Fibroblast of pulmonary artery (primary cell): ENCODE data around the gene ANKEF1.
A peak's percentile ranks its signal among the peaks of the same experiment; 100 is the strongest.

Experiments
- DNase-seq: peaks from one replicate; pipeline ENCODE4 v3.0.0-alpha.2; 2010; ENCODE audit warnings: low read depth
- H3K4me3 ChIP-seq: replicated peaks from 2 replicates; pipeline ENCODE4 v1.5.1; 2011; ENCODE audit warnings: low read depth, mild to moderate bottlenecking, control low read depth, low read length, moderate library complexity
- TF ChIP-seq, protein P1 (sequence below): IDR thresholded peaks from 2 replicates; pipeline ENCODE4 v1.5.1; 2011; ENCODE audit warnings: mild to moderate bottlenecking, control low read depth, low read length, inconsistent platforms; ENCODE audit errors: missing control alignments

ANKEF1 gene

DNA sequence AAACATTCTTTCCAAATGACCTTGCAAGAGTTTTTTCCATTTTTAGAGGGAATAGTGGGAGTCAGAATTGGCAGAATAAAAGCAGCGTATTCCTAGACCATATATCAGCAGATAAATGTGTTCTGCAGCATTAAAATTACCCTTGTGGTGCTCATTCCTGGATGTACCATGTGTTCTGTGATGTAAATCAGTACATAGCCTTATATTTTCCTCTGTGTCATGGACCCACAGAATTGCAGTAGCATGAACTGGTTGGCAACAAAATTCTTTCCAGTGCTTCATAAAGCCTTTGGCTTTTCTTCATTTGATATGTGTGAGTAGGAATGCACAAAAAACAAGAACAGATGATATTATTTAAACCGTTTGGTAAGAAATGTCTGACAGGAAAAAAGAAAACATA is 32.5 kb downstream of the ANKEF1 start:
- TF ChIP-seq, protein P1, sequence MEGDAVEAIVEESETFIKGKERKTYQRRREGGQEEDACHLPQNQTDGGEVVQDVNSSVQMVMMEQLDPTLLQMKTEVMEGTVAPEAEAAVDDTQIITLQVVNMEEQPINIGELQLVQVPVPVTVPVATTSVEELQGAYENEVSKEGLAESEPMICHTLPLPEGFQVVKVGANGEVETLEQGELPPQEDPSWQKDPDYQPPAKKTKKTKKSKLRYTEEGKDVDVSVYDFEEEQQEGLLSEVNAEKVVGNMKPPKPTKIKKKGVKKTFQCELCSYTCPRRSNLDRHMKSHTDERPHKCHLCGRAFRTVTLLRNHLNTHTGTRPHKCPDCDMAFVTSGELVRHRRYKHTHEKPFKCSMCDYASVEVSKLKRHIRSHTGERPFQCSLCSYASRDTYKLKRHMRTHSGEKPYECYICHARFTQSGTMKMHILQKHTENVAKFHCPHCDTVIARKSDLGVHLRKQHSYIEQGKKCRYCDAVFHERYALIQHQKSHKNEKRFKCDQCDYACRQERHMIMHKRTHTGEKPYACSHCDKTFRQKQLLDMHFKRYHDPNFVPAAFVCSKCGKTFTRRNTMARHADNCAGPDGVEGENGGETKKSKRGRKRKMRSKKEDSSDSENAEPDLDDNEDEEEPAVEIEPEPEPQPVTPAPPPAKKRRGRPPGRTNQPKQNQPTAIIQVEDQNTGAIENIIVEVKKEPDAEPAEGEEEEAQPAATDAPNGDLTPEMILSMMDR, result no peak
- no peak for DNase-seq
- no peak overlapping the region for H3K4me3 ChIP-seq

DNA sequence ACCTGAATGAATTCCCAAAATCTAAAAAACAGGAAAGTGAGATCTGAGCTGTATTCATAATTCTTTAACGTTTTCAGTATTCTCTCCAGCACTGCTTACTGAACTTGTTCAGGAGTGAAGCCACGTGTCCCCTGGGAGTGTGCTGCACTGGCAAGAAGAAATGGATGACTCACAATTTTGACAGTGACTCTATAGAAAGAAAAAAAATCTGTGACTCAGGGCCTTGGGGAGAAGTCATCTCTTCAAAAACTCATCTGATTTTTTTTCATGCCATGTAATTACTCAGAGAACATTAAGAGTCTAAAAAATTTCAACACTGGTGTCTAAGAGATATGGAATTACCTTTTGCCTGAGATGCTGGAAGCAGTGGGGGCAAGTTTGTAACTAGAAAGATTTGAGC is 39.7 kb downstream of the ANKEF1 start:
- H3K4me3 ChIP-seq, result no peak overlapping the region
- TF ChIP-seq, protein P1, result no peak
- DNase-seq, result peak; percentile 88

DNA sequence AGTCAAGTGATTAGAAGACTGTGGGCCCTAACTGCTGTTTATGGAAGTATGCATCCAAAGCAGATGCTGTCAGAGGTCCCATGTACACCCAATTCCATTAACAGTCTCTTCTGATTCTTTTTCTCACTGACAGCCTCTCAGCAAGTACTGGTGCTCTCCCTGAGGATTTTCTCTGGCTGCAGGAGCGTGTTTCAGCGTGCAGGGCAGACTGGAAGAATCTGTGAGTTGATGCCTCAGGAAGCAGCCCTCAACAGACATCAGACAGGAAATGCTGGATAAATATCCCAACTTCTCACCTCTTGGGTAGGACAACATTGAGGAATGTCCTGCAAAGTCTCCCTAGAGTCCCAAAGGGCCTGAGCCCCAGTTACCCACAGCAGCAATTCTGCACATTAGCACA is 40.8 kb downstream of the ANKEF1 start:
- DNase-seq, result no peak
- TF ChIP-seq, protein P1, result no peak
- H3K4me3 ChIP-seq, result no peak overlapping the region

DNA sequence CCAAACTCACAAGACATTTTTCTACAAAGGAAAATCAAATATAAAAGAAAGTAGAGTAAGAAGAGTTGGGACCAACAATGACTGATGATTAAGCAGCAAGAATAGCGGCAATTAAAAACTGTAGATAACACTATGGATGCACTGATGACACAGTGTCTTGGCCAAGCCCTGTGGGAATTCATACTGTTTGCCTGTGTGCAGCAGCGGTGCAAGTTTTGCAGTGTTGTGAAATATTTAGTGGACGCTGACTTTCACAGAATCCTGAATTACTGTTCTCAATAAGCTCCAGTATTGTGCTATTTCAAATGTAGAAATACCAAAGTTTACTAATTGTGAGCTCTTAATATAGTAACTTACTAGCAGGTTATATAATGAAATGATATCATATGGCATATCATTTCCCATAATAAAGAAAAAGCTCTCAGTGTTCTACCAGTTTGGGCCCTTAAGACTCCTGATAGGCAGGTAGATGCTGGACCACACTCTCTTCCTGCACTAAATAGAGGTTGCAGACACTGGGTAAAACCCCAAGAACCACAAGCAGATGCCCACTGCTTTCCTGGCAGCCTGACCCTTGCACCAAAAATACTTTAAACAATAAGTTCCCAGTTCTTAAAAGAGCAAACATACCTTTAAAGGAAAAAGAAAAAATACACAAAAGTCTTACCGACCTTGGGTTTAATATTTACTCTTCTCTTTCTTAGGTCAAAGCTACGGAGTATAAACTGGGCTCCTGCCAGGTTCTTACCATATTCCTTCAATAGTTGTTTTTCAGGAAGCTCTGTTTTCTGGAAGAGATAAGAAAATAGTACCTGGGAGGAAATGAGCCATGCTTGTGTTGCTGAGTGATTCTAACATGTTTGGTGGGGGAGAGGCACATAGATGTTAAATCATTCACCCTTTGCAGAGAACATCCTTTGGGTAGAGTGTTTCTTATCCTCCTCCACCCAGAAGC is 41.6 kb downstream of the ANKEF1 start:
- DNase-seq, result peak; percentile 73

DNA sequence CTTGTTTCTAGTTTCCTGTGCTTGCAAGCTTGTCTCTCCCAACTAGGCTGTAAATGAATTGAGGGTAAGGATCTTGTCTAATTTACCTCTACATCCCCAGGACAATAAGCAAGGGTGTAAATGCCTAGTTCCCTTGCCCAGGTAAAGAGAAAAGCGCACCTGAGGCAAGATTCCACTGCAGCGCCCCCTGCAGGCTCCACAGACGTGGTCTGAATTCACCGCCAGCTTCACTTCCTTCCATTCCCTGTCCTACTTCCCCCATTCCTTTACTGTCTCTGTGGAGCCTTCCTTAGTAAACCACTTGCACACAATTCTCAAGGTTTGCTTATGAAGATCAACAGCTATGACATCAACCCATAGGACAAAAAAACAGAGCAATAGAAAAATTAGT is 42.3 kb downstream of the ANKEF1 start:
- no peak overlapping the region for H3K4me3 ChIP-seq
- TF ChIP-seq, protein P1, result peak; percentile 42
- DNase-seq, result no peak

More for the DNA sequence above, 41.6 kb downstream of the ANKEF1 start:
- H3K4me3 ChIP-seq, result no peak overlapping the region
- TF ChIP-seq, protein P1, result no peak

DNA sequence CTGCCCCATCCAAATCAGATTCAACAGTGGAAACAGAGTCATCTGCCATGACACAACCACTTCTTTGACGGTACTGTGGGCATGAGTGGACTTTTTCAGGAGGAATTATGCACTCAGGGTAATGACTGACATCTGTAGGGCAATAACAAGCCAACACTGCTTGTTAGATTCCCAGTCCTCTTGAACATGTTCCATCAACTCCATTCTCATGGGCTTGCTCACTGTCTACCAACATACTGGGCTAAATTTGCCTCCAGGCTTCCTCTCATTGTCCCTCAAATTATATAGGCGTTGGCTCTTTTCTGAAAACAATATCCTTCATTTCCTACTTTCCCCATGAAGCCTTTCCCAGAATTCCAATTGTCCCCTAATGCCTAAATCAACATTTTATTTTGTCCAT is 43.1 kb downstream of the ANKEF1 start:
- no peak overlapping the region for H3K4me3 ChIP-seq
- TF ChIP-seq, protein P1, result no peak
- no peak for DNase-seq
